HepG2 (cell line): ENCODE data around the gene KCNB1. TPM values are rescaled to one million over a fixed set of nuclear protein-coding genes. Genes with fewer than 3 reads are reported as not detected.

Experiments used
- BRCA1 ChIP-seq: sonication (generic); formaldehyde crosslinking; IDR thresholded peaks from 2 replicates; pipeline ENCODE4 v1.4.0; 2020; ENCODE audit warnings: missing genetic modification reagents
- BRD4 ChIP-seq: sonication (generic); formaldehyde crosslinking; IDR thresholded peaks from 2 replicates; pipeline ENCODE4 v1.4.0; 2020; ENCODE audit warnings: missing genetic modification reagents
- CSRNP2 ChIP-seq: sonication (generic); formaldehyde crosslinking; conservative IDR thresholded peaks from 2 replicates; pipeline ENCODE4 v1.8.0; 2022; ENCODE audit warnings: low read depth, missing genetic modification reagents
- FLYWCH1 ChIP-seq: sonication (generic); formaldehyde crosslinking; IDR thresholded peaks from 2 replicates; pipeline ENCODE4 v1.8.1; 2023; ENCODE audit warnings: mild to moderate bottlenecking, missing genetic modification reagents
- HMGXB3 ChIP-seq: sonication (generic); formaldehyde crosslinking; IDR thresholded peaks from 2 replicates; pipeline ENCODE4 v1.4.0; 2020; ENCODE audit warnings: missing genetic modification reagents, borderline replicate concordance
- JUND ChIP-seq: sonication (generic); formaldehyde crosslinking; IDR thresholded peaks from 2 replicates; pipeline ENCODE4 v1.8.0; 2022; ENCODE audit warnings: mild to moderate bottlenecking, missing genetic modification reagents
- ONECUT2 ChIP-seq: sonication (generic); formaldehyde crosslinking; IDR thresholded peaks from 2 replicates; pipeline ENCODE4 v1.4.0; 2020; ENCODE audit warnings: missing genetic modification reagents
- PRDM10 ChIP-seq: sonication (generic); formaldehyde crosslinking; IDR thresholded peaks from 2 replicates; pipeline ENCODE4 v1.4.0; 2020; ENCODE audit warnings: low read depth, missing genetic modification reagents
- RORA ChIP-seq: sonication (generic); formaldehyde crosslinking; IDR thresholded peaks from 2 replicates; pipeline ENCODE4 v1.5.0; 2020; ENCODE audit warnings: mild to moderate bottlenecking, missing genetic modification reagents, moderate library complexity
- SMAD1 ChIP-seq: sonication (generic); formaldehyde crosslinking; IDR thresholded peaks from 2 replicates; pipeline ENCODE4 v1.4.0; 2020; ENCODE audit warnings: missing genetic modification reagents, low read depth, mild to moderate bottlenecking, borderline replicate concordance
- TFDP1 ChIP-seq: IDR thresholded peaks from 2 replicates; pipeline ENCODE4 v1.6.1; 2016; ENCODE audit warnings: missing compliant biosample characterization, missing genetic modification reagents, borderline replicate concordance
- ZBTB1 ChIP-seq: sonication (generic); formaldehyde crosslinking; IDR thresholded peaks from 2 replicates; pipeline ENCODE4 v1.4.0; 2020; ENCODE audit warnings: missing genetic modification reagents, borderline replicate concordance
- ZBTB33 ChIP-seq: sonication (generic); formaldehyde crosslinking; IDR thresholded peaks from 2 replicates; pipeline ENCODE4 v1.4.0; 2020; ENCODE audit warnings: missing genetic modification reagents
- ZNF251 ChIP-seq: sonication (generic); formaldehyde crosslinking; IDR thresholded peaks from 2 replicates; pipeline ENCODE4 v1.9.0; 2021; ENCODE audit warnings: mild to moderate bottlenecking, missing genetic modification reagents
- ZNF260 ChIP-seq: sonication (generic); formaldehyde crosslinking; IDR thresholded peaks from 2 replicates; pipeline ENCODE4 v1.4.0; 2020; ENCODE audit warnings: missing genetic modification reagents, low read depth, mild to moderate bottlenecking, borderline replicate concordance
- ZNF33B ChIP-seq: sonication (generic); formaldehyde crosslinking; IDR thresholded peaks from 2 replicates; pipeline ENCODE4 v1.5.1; 2020; ENCODE audit warnings: mild to moderate bottlenecking, missing genetic modification reagents
- ZNF432 ChIP-seq: sonication (generic); formaldehyde crosslinking; IDR thresholded peaks from 2 replicates; pipeline ENCODE4 v1.5.0; 2020; ENCODE audit warnings: missing genetic modification reagents, mild to moderate bottlenecking, borderline replicate concordance
- polyA plus RNA-seq, 8 experiments: library from polyadenylated mRNA; depleted of rRNA in 3 of 8; stranded (reverse) in 7 of 8; unstranded in 1 of 8; fragments of >200 nt; fragmentation: Illumina TruSeq in 4 of 8; extraction: Trizol in 4 of 8; gene quantifications; 2 replicates each; pipeline versions ENCODE4 v1.2.1 to v1.2.3, GENCODE V29; 2011 to 2016; ENCODE audit warnings: low read depth in 4 of 8, missing spikeins in 1 of 8, mixed read lengths in 1 of 8; ENCODE audit not compliant: insufficient read depth in 1 of 8
- total RNA-seq, 5 experiments: library from RNA; depleted of rRNA; stranded (reverse); fragments of >200 nt; fragmentation: Illumina TruSeq; extraction: Trizol; gene quantifications; 2 replicates each; pipeline ENCODE4 v1.2.3, GENCODE V29; 2016; ENCODE audit warnings: low read depth in 1 of 5

The KCNB1 gene
- total and polyA plus RNA-seq, 2 of the 13 experiments (the other 11 are each of a cell fraction or from before 2014, with no cell fraction given) = 0.02 TPM; not detected in 1

GRCh38 chr20:49482621-49483017 lies at the start of gene KCNB1 (continued):
- no peak; the same call in none of the 2 replicates for TF ChIP-seq ONECUT2
- peak; percentile 96 for TF ChIP-seq BRCA1 (CRISPR knock-in tag)
- no peak for TF ChIP-seq ZBTB1
- no peak for TF ChIP-seq ZNF432 (CRISPR knock-in tag)
- TF ChIP-seq JUND (CRISPR knock-in tag) = no peak
- TF ChIP-seq TFDP1 = peak; percentile 30; the same call in 1 of the 2 replicates
- no peak for TF ChIP-seq CSRNP2 (CRISPR knock-in tag)
- peak; percentile 24; the same call in 1 of the 2 replicates for TF ChIP-seq FLYWCH1 (CRISPR knock-in tag)
- no peak for TF ChIP-seq BRD4 (CRISPR knock-in tag)
- TF ChIP-seq SMAD1 (CRISPR knock-in tag) = no peak
- TF ChIP-seq HMGXB3 = 0 out of 2 replicates have a peak, but pooled peaks have one; percentile 45
- TF ChIP-seq ZNF251 (CRISPR knock-in tag) = no peak
- TF ChIP-seq ZNF260 (CRISPR knock-in tag) = no peak
- no peak for TF ChIP-seq ZBTB33 (CRISPR knock-in tag)
- peak; percentile 75; the same call in 1 of the 2 replicates for TF ChIP-seq ZNF33B (CRISPR knock-in tag)
- peak; percentile 72; the same call in 1 of the 2 replicates for TF ChIP-seq PRDM10
- no peak for TF ChIP-seq RORA
